Vagina (tissue), 2 donors: ENCODE measurements around the gene ACOT9.

ENCODE experiments used
- POLR2A ChIP-seq, 2 donors: fragments of 450-650 bp; IDR thresholded peaks; one replicate each; pipeline ENCODE4 v1.6.1; 2017; ENCODE audit warnings: antibody characterized with exemption in 2 of 2, mild to moderate bottlenecking in 2 of 2, moderate library complexity in 2 of 2
- POLR2AphosphoS5 ChIP-seq, 2 donors: sonication (generic); formaldehyde crosslinking; IDR thresholded peaks; one replicate each; pipeline ENCODE4 v1.9.0; 2017; ENCODE audit warnings: antibody characterized with exemption in 2 of 2, mild to moderate bottlenecking in 2 of 2, low read depth in 1 of 2; ENCODE audit not compliant: insufficient read depth in 1 of 2
- TF ChIP-seq, protein P1 (sequence below), 3 experiments: fragments of 450-650 bp in 2 of 3; fragments of 200-600 bp in 1 of 3; sonication (generic) in 1 of 3; IDR thresholded peaks; one replicate each; pipeline ENCODE4 v1.5.1; 2017 to 2019; ENCODE audit warnings: antibody characterized with exemption in 3 of 3, mild to moderate bottlenecking in 2 of 3, moderate library complexity in 2 of 3

DNA sequence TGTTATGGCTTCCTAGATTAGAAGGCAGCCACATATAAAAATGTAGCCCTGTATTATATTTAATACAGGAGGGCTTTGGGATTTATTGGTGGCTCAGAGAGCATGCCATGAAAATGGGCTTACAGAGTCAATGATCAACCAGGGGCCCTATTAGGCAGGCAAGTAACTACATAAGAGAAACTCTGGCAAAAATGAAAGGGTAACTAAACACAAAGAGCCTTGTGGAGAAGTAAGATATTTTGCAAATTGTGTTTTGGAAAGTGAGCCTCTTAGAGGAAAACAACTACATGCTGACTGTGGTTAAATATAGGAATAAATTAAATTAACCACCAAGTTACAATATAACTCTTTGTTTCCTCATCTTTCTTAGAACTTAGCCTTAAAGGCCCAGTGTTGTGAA is 45.4 kb upstream of the ACOT9 start:
- TF ChIP-seq POLR2A (IDR thresholded peaks at IDR 0.05) = no peak
- no peak for TF ChIP-seq POLR2AphosphoS5 (IDR thresholded peaks at IDR 0.05; ENCODE audit: insufficient read depth in 1 of 2, low read depth in 1 of 2)
- TF ChIP-seq, protein P1, sequence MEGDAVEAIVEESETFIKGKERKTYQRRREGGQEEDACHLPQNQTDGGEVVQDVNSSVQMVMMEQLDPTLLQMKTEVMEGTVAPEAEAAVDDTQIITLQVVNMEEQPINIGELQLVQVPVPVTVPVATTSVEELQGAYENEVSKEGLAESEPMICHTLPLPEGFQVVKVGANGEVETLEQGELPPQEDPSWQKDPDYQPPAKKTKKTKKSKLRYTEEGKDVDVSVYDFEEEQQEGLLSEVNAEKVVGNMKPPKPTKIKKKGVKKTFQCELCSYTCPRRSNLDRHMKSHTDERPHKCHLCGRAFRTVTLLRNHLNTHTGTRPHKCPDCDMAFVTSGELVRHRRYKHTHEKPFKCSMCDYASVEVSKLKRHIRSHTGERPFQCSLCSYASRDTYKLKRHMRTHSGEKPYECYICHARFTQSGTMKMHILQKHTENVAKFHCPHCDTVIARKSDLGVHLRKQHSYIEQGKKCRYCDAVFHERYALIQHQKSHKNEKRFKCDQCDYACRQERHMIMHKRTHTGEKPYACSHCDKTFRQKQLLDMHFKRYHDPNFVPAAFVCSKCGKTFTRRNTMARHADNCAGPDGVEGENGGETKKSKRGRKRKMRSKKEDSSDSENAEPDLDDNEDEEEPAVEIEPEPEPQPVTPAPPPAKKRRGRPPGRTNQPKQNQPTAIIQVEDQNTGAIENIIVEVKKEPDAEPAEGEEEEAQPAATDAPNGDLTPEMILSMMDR (IDR thresholded peaks at IDR 0.05) = no peak
